Mesothelial cell of epicardium (in vitro differentiated cells): Measurements from ENCODE around the gene FRYL. TPM values are rescaled to one million over a fixed set of nuclear protein-coding genes. Genes with fewer than 3 reads are reported as not detected.
"Not testable (repeated sequence)": the region's sequence is repeated elsewhere in the genome, so short reads cannot be mapped to it uniquely, and the experiment has no call there.

Experiments used
- DNase-seq, 2 experiments: peaks; one replicate each; pipeline ENCODE4 v3.0.0; 2021; ENCODE audit warnings: low spot score in 2 of 2; ENCODE audit not compliant: unreplicated experiment in 2 of 2
- H3K27ac Mint-ChIP-seq: 2 replicates; pipeline ENCODE4 v1.8.0; 2021; ENCODE audit warnings: mixed read lengths
- H3K27me3 Mint-ChIP-seq: 2 replicates; pipeline ENCODE4 v1.8.0; 2021; ENCODE audit warnings: low read depth, mixed read lengths
- H3K36me3 Mint-ChIP-seq: 2 replicates; pipeline ENCODE4 v1.8.0; 2021; ENCODE audit warnings: mixed read lengths
- H3K4me1 Mint-ChIP-seq: 2 replicates; pipeline ENCODE4 v1.8.0; 2021; ENCODE audit warnings: mixed read lengths
- H3K4me3 Mint-ChIP-seq: 2 replicates; pipeline ENCODE4 v1.8.0; 2021; ENCODE audit warnings: mild to moderate bottlenecking, moderate library complexity, mixed read lengths
- H3K9me3 Mint-ChIP-seq: 2 replicates; pipeline ENCODE4 v1.8.0; 2021; ENCODE audit warnings: mixed read lengths
- CTCF ChIP-seq: fragments of 200-600 bp; sonication (generic); IDR thresholded peaks from one replicate; pipeline ENCODE4 v1.5.0; 2021; ENCODE audit warnings: antibody characterized with exemption; ENCODE audit not compliant: unreplicated experiment
- total RNA-seq: library from RNA; stranded (reverse); gene quantifications from 3 replicates; pipeline ENCODE4 v1.2.1, GENCODE V29; 2021

The FRYL gene
- total RNA-seq, 1 donor from 2014 or later: 57.0 TPM

DNA sequence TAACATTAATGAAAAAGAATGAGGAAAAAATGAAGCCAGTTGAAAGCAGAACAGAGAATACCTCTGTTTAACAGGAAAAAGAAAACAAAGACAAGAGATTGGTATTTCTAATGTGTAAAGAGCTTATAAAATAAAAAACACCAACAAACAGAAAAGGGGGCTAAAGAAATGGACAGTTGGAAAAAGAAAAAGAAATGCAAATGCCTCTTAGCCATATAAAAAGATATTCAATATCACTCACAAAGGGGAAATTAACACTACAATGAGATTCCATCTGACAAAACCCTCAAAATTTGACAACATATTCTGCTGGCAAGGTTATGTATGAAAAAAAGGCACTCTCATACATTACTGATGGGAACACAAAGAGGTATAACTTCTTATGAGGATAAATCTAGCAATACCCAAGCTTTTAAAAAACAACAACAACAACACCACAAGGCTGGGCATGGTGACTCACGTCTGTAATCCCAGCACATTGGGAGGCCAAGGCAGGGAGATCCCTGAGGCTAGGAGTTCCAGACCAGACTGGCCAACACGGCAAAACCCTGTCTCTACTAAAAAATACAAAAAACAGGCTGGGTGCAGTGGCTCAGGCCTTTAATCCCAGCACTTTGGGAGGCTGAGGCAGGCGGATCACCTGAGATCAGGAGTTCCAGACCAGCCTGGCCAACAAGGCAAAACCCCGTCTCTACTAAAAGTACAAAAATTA lies 75.8 kb downstream of the FRYL start:
- H3K4me1 Mint-ChIP-seq: peaks cover 22% of the 10 kb centered on the region
- H3K36me3 Mint-ChIP-seq: peaks cover 10% of the 10 kb centered on the region
- TF ChIP-seq CTCF: no peak
- no peak overlapping the region for H3K4me3 Mint-ChIP-seq
- H3K27ac Mint-ChIP-seq: peak overlapping the region; percentile 74
- DNase-seq: no peak
- peaks cover 5% of the 10 kb centered on the region for H3K9me3 Mint-ChIP-seq
- no peaks in the 10 kb centered on the region for H3K27me3 Mint-ChIP-seq

GRCh38 chr4:48699475-48699874 lies 80.6 kb downstream of the FRYL start:
- H3K36me3 Mint-ChIP-seq: peaks cover 2% of the 10 kb centered on the region
- no peaks in the 10 kb centered on the region for H3K9me3 Mint-ChIP-seq
- H3K4me1 Mint-ChIP-seq: peaks cover 31% of the 10 kb centered on the region
- DNase-seq: no peak
- H3K27me3 Mint-ChIP-seq: no peaks in the 10 kb centered on the region
- no peak for TF ChIP-seq CTCF
- peak overlapping the region; percentile 76 for H3K27ac Mint-ChIP-seq
- no peak overlapping the region for H3K4me3 Mint-ChIP-seq

DNA sequence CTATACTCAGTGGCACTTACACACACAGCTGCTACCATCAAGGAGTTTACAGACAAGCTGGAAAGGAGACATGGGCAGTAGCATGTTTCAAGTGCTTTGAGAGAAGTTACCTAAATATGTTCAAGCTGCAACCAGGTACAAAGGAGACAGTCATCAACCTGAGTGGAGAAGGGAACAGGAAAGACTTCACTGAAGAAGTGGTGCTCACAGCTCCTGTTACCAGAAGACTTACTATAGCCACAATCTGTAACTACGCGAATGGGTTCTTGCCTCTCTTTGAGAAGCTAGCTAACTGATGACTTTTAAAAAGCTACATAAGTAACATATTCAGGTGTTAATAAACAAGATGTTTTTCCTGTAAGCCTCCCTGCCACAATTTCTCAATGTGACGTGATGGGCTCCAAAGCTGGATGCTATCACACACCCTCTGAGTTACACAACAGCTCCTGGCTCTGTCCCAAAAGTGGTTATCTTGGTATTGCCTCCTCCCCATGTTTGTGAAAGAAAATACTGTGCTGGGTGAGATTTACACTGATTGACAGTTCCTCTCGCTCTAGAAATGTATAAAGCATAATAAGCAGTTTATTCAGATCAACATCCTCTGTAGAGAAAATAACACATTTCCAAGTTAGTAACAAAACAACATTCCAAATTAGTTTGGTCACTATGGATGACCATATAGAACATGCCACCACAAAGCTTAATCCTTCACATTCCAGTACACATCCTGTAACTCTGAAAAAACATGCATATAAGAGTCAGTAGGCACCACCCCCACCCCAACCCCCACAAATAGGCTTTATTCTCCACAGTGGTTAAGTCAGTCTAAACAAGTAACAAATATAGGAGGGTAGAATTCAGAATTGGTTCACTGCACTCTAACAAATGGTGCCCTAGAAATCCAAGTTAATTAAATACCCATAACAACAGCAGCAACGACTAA lies 81.8 kb downstream of the FRYL start:
- TF ChIP-seq CTCF: no peak
- Mint-ChIP-seq H3K4me1 (peaks cover 27% of the 10 kb centered on the region), H3K27me3 (no peaks in the 10 kb centered on the region), H3K4me3 (no peak overlapping the region), H3K27ac (no peak overlapping the region), H3K36me3 (peaks cover 2% of the 10 kb centered on the region), H3K9me3 (no peaks in the 10 kb centered on the region)
- DNase-seq: no peak

DNA sequence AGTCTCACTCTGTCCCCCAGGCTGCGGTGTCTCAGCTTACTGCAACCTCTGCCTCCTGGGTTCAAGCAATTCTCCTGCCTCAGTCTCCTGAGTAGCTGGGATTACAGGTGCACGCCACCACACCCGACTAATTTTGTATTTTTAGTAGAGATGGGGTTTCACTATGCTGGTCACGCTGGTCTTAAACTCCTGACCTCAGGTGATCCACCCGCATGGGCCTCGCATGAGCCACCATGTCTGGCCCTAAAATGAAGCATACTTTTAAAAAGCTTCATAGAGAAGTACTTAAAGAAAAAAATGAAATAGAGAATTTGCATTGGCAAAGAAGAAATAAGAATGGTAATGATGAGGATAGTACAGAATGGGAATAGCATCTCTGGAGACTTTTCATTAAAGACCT lies 82.6 kb downstream of the FRYL start:
- peaks cover 23% of the 10 kb centered on the region for H3K4me1 Mint-ChIP-seq

DNA sequence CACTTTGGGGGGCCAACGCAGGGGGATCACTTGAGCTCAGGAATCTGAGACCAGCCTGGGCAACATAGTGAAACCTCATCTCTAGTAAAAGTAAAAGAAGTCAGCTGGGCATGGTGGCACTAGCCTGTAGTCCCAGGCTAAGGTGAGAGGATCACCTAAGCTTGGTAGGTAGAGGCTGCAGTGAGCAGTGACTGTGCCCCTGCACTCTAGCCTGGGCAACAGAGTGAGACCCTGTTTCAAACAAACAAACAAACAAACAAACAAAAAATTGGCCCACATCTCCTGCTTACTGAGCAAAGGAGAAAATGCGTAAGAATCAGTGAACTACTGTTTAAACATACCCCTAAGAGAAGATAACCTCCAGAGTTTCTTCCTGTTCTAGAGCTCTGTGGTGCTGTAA lies 85.3 kb downstream of the FRYL start:
- H3K36me3 Mint-ChIP-seq: peaks cover 2% of the 10 kb centered on the region
- peaks cover 27% of the 10 kb centered on the region for H3K4me1 Mint-ChIP-seq
- H3K4me3 Mint-ChIP-seq: no peak overlapping the region
- H3K27ac Mint-ChIP-seq: no peak overlapping the region
- H3K27me3 Mint-ChIP-seq: no peaks in the 10 kb centered on the region
- no peaks in the 10 kb centered on the region for H3K9me3 Mint-ChIP-seq
- TF ChIP-seq CTCF: no peak
- DNase-seq: no peak

More for the DNA sequence above, 82.6 kb downstream of the FRYL start:
- not testable (repeated sequence) for H3K9me3 Mint-ChIP-seq, H3K27me3 Mint-ChIP-seq, H3K36me3 Mint-ChIP-seq, DNase-seq, H3K4me3 Mint-ChIP-seq
- H3K27ac Mint-ChIP-seq: peak overlapping the region; percentile 72
